Type B pancreatic cell (in vitro differentiated cells): Measurements from ENCODE around the gene MAK. TPM values are rescaled to one million over a fixed set of nuclear protein-coding genes. Genes with fewer than 3 reads are reported as not detected.
"Not testable (repeated sequence)": the region's sequence is repeated elsewhere in the genome, so short reads cannot be mapped to it uniquely, and the experiment has no call there.

Source experiments
- DNase-seq: peaks from one replicate; pipeline ENCODE4 v3.0.0; 2021; ENCODE audit warnings: mixed read lengths; ENCODE audit not compliant: unreplicated experiment; ENCODE audit errors: extremely low spot score
- H3K27ac Mint-ChIP-seq: 2 replicates; pipeline ENCODE4 v1.8.0; 2021; ENCODE audit warnings: mild to moderate bottlenecking, mixed read lengths
- H3K27me3 Mint-ChIP-seq: 2 replicates; pipeline ENCODE4 v1.8.0; 2021; ENCODE audit warnings: mixed read lengths
- H3K36me3 Mint-ChIP-seq: 2 replicates; pipeline ENCODE4 v1.8.0; 2021; ENCODE audit warnings: mixed read lengths
- H3K4me1 Mint-ChIP-seq: one replicate; pipeline ENCODE4 v1.8.0; 2021; ENCODE audit warnings: mixed read lengths; ENCODE audit not compliant: unreplicated experiment
- H3K4me3 Mint-ChIP-seq: 2 replicates; pipeline ENCODE4 v1.8.0; 2021; ENCODE audit warnings: mild to moderate bottlenecking, mixed read lengths
- H3K9me3 Mint-ChIP-seq: 2 replicates; pipeline ENCODE4 v1.8.0; 2021; ENCODE audit warnings: mixed read lengths
- CTCF ChIP-seq: fragments of 200-600 bp; sonication (generic); conservative IDR thresholded peaks from 2 replicates; pipeline ENCODE4 v1.5.0; 2021; ENCODE audit warnings: antibody characterized with exemption, mild to moderate bottlenecking
- total RNA-seq: library from RNA; stranded (reverse); gene quantifications from 2 replicates; pipeline ENCODE4 v1.2.1, GENCODE V29; 2021; ENCODE audit warnings: low replicate concordance

MAK gene
- total RNA-seq, 1 donor from 2014 or later, result 1.6 TPM

GRCh38 chr6:10875026-10875425 lies 36.7 kb upstream of the MAK start:
- Mint-ChIP-seq H3K9me3 (no peaks in the 10 kb centered on the region), H3K36me3 (no peaks in the 10 kb centered on the region), H3K27ac (no peak overlapping the region), H3K27me3 (peaks cover 25% of the 10 kb centered on the region), H3K4me3 (no peak overlapping the region), H3K4me1 (peaks cover 6% of the 10 kb centered on the region)
- DNase-seq, result no peak
- TF ChIP-seq CTCF, result no peak

GRCh38 chr6:10874207-10874606 lies 35.9 kb upstream of the MAK start:
- H3K36me3 Mint-ChIP-seq, result no peaks in the 10 kb centered on the region
- H3K9me3 Mint-ChIP-seq, result no peaks in the 10 kb centered on the region
- no peak for TF ChIP-seq CTCF
- no peak overlapping the region for H3K4me3 Mint-ChIP-seq
- H3K27me3 Mint-ChIP-seq, result peaks cover 17% of the 10 kb centered on the region
- peaks cover 6% of the 10 kb centered on the region for H3K4me1 Mint-ChIP-seq
- no peak for DNase-seq
- no peak overlapping the region for H3K27ac Mint-ChIP-seq

GRCh38 chr6:10873374-10873773 lies 35.0 kb upstream of the MAK start:
- H3K36me3 Mint-ChIP-seq, result no peaks in the 10 kb centered on the region
- H3K27ac Mint-ChIP-seq, result peak overlapping the region; percentile 3
- peaks cover 6% of the 10 kb centered on the region for H3K4me1 Mint-ChIP-seq
- peaks cover 13% of the 10 kb centered on the region for H3K27me3 Mint-ChIP-seq
- no peaks in the 10 kb centered on the region for H3K9me3 Mint-ChIP-seq
- DNase-seq, result no peak
- no peak for TF ChIP-seq CTCF
- H3K4me3 Mint-ChIP-seq, result no peak overlapping the region

GRCh38 chr6:10867952-10868351 lies 29.6 kb upstream of the MAK start:
- Mint-ChIP-seq H3K9me3 (no peaks in the 10 kb centered on the region), H3K4me1 (no peaks in the 10 kb centered on the region), H3K4me3 (no peak overlapping the region), H3K27ac (no peak overlapping the region), H3K36me3 (no peaks in the 10 kb centered on the region), H3K27me3 (peaks cover 3% of the 10 kb centered on the region)
- TF ChIP-seq CTCF, result no peak
- DNase-seq, result no peak

GRCh38 chr6:10866709-10867108 lies 28.4 kb upstream of the MAK start:
- H3K4me1 Mint-ChIP-seq, H3K4me3 Mint-ChIP-seq, H3K27ac Mint-ChIP-seq, H3K36me3 Mint-ChIP-seq, DNase-seq, H3K27me3 Mint-ChIP-seq, H3K9me3 Mint-ChIP-seq: not testable (repeated sequence)

GRCh38 chr6:10863031-10863430 lies 24.7 kb upstream of the MAK start:
- H3K27ac Mint-ChIP-seq, H3K4me1 Mint-ChIP-seq, H3K9me3 Mint-ChIP-seq, H3K27me3 Mint-ChIP-seq, H3K4me3 Mint-ChIP-seq, H3K36me3 Mint-ChIP-seq, DNase-seq: not testable (repeated sequence)

- H3K9me3 Mint-ChIP-seq, result no peaks in the 10 kb centered on the region
- no peak for DNase-seq
- no peak overlapping the region for H3K27ac Mint-ChIP-seq
- TF ChIP-seq CTCF, result no peak
- H3K4me3 Mint-ChIP-seq, result no peak overlapping the region
- no peaks in the 10 kb centered on the region for H3K27me3 Mint-ChIP-seq
- no peaks in the 10 kb centered on the region for H3K4me1 Mint-ChIP-seq
- H3K36me3 Mint-ChIP-seq, result no peaks in the 10 kb centered on the region
These were observed 24.0 kb upstream of the MAK start for GRCh38 chr6:10862361-10862760.
